Stimulated activated CD8-positive, alpha-beta memory T cell treated with anti-CD3 and anti-CD28 coated beads, Interleukin-7, amount 100 ng/mL, for 1 hour (primary cell): ENCODE results near the gene TEX51.

ENCODE experiments used
- DNase-seq, 2 donors: peaks; one replicate each; pipeline ENCODE4 v3.0.0-alpha.2; 2020; ENCODE audit warnings: low read depth in 2 of 2

Gene TEX51

DNA sequence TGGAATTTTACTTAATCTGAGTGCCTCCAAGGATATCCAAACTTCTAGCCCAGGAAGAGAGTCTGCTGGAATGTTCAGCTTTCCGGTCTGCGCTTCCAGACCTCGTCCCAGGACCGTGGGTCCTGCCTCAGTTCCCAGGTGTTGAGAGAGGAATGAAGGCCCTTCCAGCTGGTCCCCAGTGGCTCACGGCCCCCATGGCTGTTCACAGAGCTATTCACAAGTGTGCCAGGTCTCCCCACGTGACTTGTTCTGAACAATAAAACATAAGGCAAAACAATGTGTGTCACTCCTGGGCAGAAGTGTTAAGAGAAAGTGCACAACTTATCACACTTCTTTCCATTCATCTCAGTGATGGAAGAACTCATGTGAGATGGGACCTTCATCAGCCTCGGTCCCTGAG is 20.1 kb upstream of the TEX51 start:
- DNase-seq = no peak

DNA sequence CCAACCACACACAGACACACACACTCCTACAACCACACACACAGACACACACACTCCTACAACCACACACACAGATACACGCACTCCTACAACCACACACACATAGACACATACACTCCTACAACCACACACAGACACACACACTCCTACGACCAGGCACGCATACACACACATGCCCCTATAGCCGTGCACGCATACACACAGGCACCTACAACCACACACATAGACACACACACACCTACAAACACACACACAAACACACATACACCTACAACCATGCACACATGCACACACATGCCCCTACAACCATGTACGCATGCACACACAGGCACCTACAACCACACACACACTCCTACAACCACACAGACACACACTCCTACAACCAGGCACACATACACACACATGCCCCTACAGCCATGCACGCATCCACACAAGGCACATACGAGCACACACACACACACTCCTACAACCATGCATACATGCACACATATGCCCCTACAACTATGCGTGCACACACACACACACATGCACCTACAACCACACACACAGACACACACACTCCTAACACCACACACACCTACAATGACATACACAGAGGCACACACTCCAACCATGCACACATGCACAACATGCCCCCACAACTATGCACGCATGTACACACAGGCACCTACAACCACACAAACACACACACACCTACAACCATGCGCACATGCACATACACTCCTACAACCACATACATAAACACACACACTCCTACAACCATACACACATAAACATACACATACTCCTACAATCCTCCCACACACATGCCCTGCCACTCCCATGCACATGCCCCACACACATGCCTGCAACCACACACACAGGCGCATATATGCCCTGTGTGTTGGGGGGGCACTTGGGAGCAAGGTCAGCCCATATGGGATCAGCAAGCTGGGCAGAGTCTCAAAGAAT is 19.1 kb upstream of the TEX51 start:
- DNase-seq = no peak

GRCh38 chr2:126880324-126880723 is 18.4 kb upstream of the TEX51 start:
- no peak for DNase-seq

DNA sequence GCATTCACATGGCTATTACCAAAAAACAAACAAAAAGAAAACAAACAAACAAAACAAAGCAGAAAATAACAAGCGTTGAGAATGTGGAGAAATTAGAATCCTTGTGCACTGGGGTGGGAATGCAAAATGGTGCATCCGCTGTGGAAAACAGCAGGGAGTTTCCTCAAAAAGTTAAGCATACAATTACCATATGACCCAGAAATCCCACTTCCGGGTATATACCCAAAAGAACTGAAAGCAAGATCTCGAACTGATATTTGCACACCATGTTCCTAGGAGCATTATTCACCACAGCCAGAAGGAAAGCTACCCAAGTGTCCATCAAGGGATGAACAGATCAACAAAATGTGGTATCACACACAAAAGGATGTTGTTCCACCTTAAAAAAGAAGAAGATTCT is 17.9 kb upstream of the TEX51 start:
- DNase-seq = no peak

GRCh38 chr2:126881591-126881990 is 17.1 kb upstream of the TEX51 start:
- DNase-seq = no peak

GRCh38 chr2:126882181-126882580 is 16.5 kb upstream of the TEX51 start:
- DNase-seq = no peak

DNA sequence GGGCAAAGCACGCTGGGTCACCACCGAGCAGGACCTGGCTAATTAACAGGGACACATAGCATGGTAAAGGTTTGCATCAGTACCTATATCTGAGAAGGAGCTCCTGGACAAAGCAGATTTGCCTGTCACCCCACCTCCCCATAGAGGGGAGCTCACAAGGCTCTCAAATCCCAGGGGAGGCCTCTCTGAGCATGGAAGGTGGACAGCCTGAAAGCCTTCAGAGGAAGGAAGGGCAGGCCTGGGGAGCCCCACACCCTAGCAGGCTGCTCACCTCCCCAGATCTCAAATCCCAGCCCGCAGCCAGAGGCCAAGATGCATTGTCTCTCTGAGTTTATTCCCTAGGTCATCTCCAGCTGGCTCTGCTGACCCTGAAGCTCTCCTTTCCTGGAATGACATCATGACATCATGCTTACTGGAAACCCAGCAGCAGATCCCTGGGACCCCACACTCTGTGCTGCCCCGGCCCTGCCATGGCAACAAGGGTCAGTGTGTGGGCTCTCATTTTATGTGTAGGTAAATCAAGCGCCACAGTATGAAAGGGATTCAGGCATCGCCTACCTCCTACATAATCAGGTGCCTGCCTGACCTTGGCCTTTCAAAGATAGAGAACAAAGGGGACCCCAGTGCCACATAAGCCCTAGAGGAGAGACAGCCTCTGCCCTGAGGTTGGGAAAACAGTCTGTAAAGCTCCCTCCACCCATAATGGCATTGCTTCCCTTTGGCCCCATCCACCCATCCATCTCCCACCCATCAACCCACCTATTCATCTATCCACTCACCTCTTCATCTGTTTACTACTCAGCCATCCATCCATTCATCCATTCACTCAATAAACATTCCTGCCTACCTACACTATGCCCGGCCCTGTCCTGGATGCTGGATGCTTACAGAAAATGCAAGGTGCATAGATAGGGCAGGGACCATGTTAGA is 15.7 kb upstream of the TEX51 start:
- no peak for DNase-seq

DNA sequence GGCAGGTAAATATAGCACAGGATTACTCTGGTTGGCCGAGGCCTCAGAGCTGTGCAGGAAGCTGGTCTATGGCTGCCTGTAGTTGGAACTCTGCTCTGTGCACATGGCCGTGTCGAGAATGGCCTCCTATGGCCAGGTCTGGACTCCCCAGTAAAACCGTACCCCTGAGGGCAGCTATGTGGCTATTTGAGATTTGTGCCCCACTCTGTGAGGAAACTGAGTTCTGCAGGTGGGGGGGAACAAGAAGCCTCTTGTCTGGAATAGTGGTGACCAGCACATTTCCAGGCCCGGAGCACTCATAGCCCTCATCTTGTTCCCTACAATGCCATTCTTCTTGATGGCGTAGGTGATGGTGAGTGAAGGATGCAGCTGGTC is 15.0 kb upstream of the TEX51 start:
- no peak for DNase-seq

GRCh38 chr2:126884861-126885750 is 13.6 kb upstream of the TEX51 start:
- DNase-seq = no peak

DNA sequence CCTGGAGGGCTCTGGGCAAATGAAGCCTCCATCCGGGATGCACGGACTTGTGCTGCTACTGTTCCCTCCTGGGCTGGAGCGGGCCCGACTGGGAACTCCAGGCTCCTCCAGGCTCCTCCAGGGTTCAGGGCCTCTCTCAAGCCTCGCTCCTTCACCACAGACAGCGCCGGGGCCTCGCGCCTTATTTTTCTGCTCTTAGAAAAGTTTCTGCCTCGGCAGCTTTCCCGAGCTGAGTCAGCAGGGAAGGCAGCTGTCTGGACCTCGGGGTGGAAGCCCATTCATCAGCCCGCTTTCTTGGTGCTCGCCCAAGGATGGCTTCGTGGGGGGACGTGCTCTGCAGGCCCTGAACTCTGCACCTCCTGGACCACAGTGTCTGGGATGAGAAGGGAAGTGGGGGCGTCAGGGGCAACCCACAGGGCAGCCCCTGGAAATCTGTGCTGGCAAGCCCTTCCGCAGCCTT is 12.9 kb upstream of the TEX51 start:
- DNase-seq = no peak

GRCh38 chr2:126886211-126886915 is 12.3 kb upstream of the TEX51 start:
- DNase-seq = peak in 1 of 2 donors; percentile 2

DNA sequence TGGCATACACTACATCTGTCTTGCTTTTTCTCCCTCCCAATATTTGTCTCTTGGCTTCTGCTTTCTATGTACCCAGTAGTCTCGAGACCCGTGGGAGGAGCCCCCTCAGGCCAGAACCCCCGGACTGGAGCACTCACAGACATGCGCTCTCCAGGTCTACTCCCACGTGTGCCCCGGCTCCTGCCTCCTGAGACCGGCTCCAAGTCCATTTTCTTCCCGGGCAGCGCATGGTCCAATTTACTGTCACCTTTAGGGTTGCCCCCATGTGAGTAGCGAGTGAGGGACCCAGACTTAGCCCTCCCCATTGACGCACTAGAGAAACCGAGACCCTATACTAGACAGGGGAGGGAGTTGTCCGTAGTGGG is 11.8 kb upstream of the TEX51 start:
- no peak for DNase-seq

GRCh38 chr2:126887506-126887905 is 11.2 kb upstream of the TEX51 start:
- DNase-seq = no peak

GRCh38 chr2:126888046-126888445 is 10.6 kb upstream of the TEX51 start:
- no peak for DNase-seq

- DNase-seq = no peak
These were observed 9.6 kb upstream of the TEX51 start for GRCh38 chr2:126889071-126889470.

- no peak for DNase-seq
These were observed 9.1 kb upstream of the TEX51 start for GRCh38 chr2:126889496-126890135.

DNA sequence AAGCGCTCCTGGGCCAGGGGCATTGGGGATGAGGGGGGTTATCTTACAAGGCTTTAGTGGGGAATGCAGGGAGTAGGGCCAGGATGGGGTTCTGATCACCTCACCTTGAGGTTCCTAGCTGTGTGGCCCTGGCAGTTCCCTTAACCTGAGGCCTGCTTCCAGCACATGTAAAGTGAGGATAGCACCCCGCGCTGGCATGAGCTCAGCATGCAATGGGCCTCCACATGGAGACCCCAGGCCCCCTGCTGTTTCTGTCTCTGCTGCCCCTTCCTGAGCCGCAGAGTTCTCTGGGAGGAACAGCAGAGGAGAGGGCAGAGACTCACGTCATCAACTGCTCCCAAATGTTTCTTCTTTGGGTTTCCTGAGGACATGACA is 8.6 kb upstream of the TEX51 start:
- no peak for DNase-seq

- DNase-seq = no peak
These were observed 7.9 kb upstream of the TEX51 start for GRCh38 chr2:126890551-126891450.

- DNase-seq = no peak
These were observed 6.8 kb upstream of the TEX51 start for GRCh38 chr2:126891681-126892500.
